Mesodermal cell (in vitro differentiated cells): ENCODE results near the gene DRG1.
A peak's percentile ranks its signal among the peaks of the same experiment; 100 is the strongest.
"Not testable (repeated sequence)": the region's sequence is repeated elsewhere in the genome, so short reads cannot be mapped to it uniquely, and the experiment has no call there.

ENCODE experiments used
- H3K27ac ChIP-seq: 2 replicates; pipeline ENCODE4 v1.7.0; 2013; ENCODE audit warnings: mild to moderate bottlenecking, low read depth, low read length, moderate library complexity; ENCODE audit not compliant: severe bottlenecking
- H3K36me3 ChIP-seq: 2 replicates; pipeline ENCODE4 v1.7.1; 2013; ENCODE audit warnings: mild to moderate bottlenecking, low read length, moderate library complexity; ENCODE audit not compliant: control insufficient read depth, insufficient read depth
- H3K4me1 ChIP-seq: one replicate; pipeline ENCODE4 v1.7.1; 2013; ENCODE audit warnings: mild to moderate bottlenecking, low read length; ENCODE audit not compliant: insufficient read depth, control insufficient read depth, poor library complexity, severe bottlenecking
- H3K4me3 ChIP-seq: 2 replicates; pipeline ENCODE4 v1.7.0; 2013; ENCODE audit warnings: low read length, control low read depth, mild to moderate bottlenecking; ENCODE audit not compliant: insufficient read depth, poor library complexity, severe bottlenecking; ENCODE audit errors: extremely low read depth
- H3K9me3 ChIP-seq: 2 replicates; pipeline ENCODE4 v1.7.1; 2013; ENCODE audit warnings: mild to moderate bottlenecking, low read length, moderate library complexity; ENCODE audit not compliant: control insufficient read depth
- WGBS, 2 experiments: methylation state at CpG; one replicate each; pipeline ENCODE4 v1.1.5; 2013; ENCODE audit warnings: missing lambda C conversion rate in 2 of 2; ENCODE audit not compliant: insufficient coverage in 2 of 2; 5-methylcytosine and 5-hydroxymethylcytosine counted together

Gene DRG1

DNA sequence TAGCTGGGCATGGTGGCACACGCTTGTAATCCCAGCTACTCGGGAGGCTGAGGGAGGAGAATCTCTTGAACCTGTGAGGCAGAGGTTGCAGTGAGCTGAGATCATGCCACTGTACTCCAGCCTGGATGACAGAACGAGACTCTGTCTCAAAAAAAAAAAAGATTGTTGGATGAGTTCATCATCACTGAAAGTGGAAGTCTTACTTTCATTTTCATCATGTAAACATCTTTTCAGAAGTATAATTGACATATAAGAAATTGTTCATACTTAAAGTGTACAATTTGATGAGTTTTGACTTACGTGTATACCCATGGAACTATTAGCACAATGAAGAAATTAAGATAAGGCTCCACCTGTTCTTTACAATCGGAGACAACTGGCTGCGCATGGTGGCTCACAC is 20.8 kb upstream of the DRG1 start:
- H3K4me1 ChIP-seq, H3K36me3 ChIP-seq, H3K27ac ChIP-seq, H3K9me3 ChIP-seq, H3K4me3 ChIP-seq: not testable (repeated sequence)
- WGBS, 2 experiments, result 88 to 92% methylated on average over 3 to 4 of the region's 6 CpGs

GRCh38 chr22:31393893-31394292 is 5.5 kb upstream of the DRG1 start:
- Histone ChIP-seq H3K27ac (no peak overlapping the region), H3K36me3 (no peaks in the 10 kb centered on the region), H3K9me3 (peaks cover 4% of the 10 kb centered on the region), H3K4me1 (no peaks in the 10 kb centered on the region), H3K4me3 (no peak overlapping the region)
- 87 to 94% methylated on average over 2 of the region's 2 CpGs for WGBS, 2 experiments

DNA sequence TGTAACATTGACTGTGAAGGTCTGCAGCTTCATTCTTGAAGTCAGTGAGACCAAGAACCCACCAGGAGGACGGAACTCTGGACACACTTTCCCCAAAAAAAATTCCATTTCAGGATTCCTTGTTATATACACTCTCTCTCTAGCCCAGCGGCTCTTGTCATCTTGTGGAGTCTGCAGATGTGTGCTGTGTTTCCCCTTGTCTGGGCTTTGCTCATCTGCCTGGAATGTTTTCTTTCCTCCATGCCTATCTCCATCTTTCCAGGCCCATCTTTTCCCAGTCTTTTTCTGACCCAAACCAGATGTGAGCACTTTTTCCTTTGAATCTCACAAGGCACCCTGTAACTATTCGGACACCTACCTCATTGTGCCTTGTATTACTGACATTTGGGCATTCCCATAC is 5.1 kb upstream of the DRG1 start:
- Histone ChIP-seq H3K4me3 (no peak overlapping the region), H3K36me3 (no peaks in the 10 kb centered on the region), H3K9me3 (peaks cover 4% of the 10 kb centered on the region), H3K4me1 (no peaks in the 10 kb centered on the region), H3K27ac (peak overlapping the region; percentile 0)
- WGBS, 2 experiments, result 81 to 95% methylated on average over 2 to 3 of the region's 3 CpGs

DNA sequence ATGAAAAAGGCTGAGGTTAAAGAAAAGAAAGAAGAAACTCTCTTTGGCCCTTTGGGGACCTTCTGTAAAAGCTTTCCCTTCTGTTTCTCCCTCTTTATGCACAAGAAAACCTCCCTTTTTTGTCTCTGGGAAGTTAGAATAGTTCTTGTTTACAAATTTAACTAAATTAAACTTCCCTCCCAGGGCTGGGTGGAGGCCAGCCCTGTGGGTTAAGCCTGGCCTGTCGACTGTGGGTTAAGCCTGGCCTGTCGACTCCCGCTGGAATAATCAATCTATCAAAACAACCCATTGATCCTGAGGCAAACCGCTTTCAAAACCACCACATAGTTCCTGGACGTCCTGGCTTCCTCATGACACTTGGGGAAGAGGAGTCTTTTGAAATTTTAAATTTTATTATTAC is 1.2 kb upstream of the DRG1 start:
- 80 to 100% methylated on average over 2 of the region's 5 CpGs for WGBS, 2 experiments
- Histone ChIP-seq H3K27ac (no peak overlapping the region), H3K36me3 (peaks cover 27% of the 10 kb centered on the region), H3K9me3 (peaks cover 4% of the 10 kb centered on the region), H3K4me1 (no peaks in the 10 kb centered on the region), H3K4me3 (no peak overlapping the region)

DNA sequence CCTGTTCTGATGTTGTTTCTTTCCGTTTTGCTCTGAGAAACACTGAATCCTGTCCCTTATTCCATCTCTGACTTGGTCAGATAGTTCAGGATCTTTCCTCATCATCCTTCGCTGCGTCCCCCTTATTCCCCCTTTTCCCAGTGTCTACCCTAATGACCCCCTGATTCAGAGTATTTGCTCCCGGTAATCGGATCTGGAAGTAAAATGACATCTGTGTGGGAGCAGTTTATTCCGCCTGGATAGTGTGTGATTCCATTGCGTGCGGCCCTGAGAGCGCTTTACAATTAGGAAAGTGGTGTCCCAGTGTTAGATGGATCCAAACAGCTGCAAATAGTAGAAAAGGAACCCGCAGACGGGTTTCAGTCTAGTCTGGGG is 606 bp downstream of the DRG1 start:
- Histone ChIP-seq H3K4me1 (no peaks in the 10 kb centered on the region), H3K27ac (peak overlapping the region; percentile 81), H3K4me3 (peak overlapping the region; percentile 94), H3K36me3 (peaks cover 43% of the 10 kb centered on the region), H3K9me3 (no peaks in the 10 kb centered on the region)
- 2 to 7% methylated on average over 8 to 10 of the region's 11 CpGs for WGBS, 2 experiments

DNA sequence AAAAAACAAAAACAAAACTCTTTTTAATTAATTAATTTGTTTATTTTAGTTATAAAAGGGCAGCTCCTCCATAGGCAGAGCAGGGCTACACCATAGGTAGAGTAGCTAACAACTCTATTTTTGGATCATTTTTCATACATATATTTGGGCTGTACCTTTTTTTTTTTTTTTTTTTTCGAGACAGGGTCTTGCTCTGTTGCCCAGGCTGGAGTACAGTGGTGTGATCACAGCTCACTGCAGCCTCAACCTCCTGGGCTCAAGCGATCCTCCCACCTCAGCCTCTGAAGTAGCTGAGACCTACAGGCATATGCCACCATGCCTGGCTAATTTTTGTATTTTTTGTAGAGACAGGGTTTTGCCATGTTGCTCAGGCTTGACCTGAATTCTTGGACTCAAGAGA is 2.9 kb downstream of the DRG1 start:
- 71 to 88% methylated on average over 1 of the region's 2 CpGs for WGBS, 2 experiments
- not testable (repeated sequence) for H3K4me1 ChIP-seq, H3K9me3 ChIP-seq, H3K4me3 ChIP-seq, H3K27ac ChIP-seq
- peaks cover 65% of the 10 kb centered on the region for H3K36me3 ChIP-seq

- WGBS, 2 experiments, result no CpG with 5 or more reads among the region's 9 CpGs
- H3K4me1 ChIP-seq, result no peaks in the 10 kb centered on the region
- H3K4me3 ChIP-seq, result no peak overlapping the region
- no peak overlapping the region for H3K27ac ChIP-seq
- H3K36me3 ChIP-seq, result peaks cover 89% of the 10 kb centered on the region
- H3K9me3 ChIP-seq, result no peaks in the 10 kb centered on the region
Measured at GRCh38 chr22:31425331-31426050, 26.1 kb downstream of the DRG1 start.

GRCh38 chr22:31431950-31432349 is 32.5 kb downstream of the DRG1 start:
- no peak overlapping the region for H3K27ac ChIP-seq
- H3K4me3 ChIP-seq, result no peak overlapping the region
- 88 to 100% methylated on average over 3 to 4 of the region's 5 CpGs for WGBS, 2 experiments
- no peaks in the 10 kb centered on the region for H3K9me3 ChIP-seq
- H3K36me3 ChIP-seq, result peaks cover 92% of the 10 kb centered on the region
- H3K4me1 ChIP-seq, result no peaks in the 10 kb centered on the region

DNA sequence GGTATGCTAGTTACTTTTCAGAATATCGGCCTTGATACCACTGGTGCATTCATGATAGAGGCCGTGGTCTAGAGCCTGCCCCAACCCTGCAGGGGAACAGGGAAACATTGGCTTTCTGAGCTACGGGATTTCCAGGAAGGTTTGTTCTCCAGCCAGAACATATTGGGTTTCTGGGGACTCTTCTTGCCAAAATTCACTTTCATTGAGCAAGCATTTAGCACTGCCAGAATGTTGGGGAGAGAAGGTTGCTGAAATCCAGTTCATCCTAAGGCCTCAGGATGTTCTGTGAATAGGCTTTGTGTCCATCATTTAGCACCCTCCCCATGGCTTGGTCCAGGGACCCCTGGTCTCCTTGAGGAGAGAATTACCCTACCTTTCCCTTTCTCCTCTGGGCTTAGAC is 36.7 kb downstream of the DRG1 start:
- Histone ChIP-seq H3K27ac (no peak overlapping the region), H3K9me3 (no peaks in the 10 kb centered on the region), H3K4me1 (no peaks in the 10 kb centered on the region), H3K36me3 (peaks cover 95% of the 10 kb centered on the region), H3K4me3 (no peak overlapping the region)
- 96 to 100% methylated on average over 2 to 3 of the region's 3 CpGs for WGBS, 2 experiments

DNA sequence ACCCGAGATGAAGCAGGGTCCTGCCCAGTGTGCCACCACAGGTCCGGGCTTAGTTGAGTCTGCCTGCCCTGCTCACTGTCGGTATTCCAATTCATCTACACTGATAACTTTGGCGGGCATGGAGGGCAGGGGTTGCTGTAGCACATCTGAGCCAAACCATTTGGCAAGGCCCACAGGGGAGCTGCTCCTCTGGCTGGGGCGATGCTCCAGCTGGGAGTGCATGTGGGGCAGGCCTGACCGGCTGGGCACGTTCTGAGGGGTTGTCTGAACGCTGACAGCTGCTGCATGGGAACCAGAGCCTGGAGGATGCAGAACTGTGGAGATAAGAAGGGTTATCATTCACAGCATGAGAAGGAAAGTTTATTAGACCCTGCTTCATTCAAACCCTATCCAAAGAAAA is 40.4 kb downstream of the DRG1 start:
- H3K4me1 ChIP-seq, result no peaks in the 10 kb centered on the region
- peaks cover 97% of the 10 kb centered on the region for H3K36me3 ChIP-seq
- no peak overlapping the region for H3K27ac ChIP-seq
- 73 to 97% methylated on average over 5 to 6 of the region's 8 CpGs for WGBS, 2 experiments
- H3K9me3 ChIP-seq, result no peaks in the 10 kb centered on the region
- no peak overlapping the region for H3K4me3 ChIP-seq

DNA sequence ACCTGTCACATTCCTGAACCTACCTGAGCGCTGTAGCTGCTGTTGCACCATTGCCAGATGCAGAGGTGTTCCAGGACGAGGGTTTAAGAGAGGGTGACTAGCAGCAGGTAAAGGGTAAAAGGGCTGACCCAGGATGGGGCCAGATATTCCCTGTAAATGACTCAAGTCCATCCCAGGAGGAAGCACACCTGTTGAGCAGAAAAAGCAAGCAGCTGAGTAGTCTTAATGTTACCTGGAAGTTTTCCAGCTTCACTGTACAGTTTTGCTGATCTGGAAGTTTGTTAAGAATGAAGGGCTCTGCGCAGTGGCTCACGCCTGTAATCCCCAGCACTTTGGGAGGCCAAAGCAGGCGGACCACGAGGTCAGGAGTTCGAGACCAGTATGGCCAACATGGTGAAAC is 41.3 kb downstream of the DRG1 start:
- Histone ChIP-seq H3K27ac (no peak overlapping the region), H3K4me3 (no peak overlapping the region), H3K36me3 (peaks cover 97% of the 10 kb centered on the region), H3K4me1 (no peaks in the 10 kb centered on the region), H3K9me3 (no peaks in the 10 kb centered on the region)
- WGBS, 2 experiments, result 96 to 98% methylated on average over 7 of the region's 7 CpGs
